Smooth muscle cell (in vitro differentiated cells): Measurements from ENCODE around the gene USH2A. TPM values are rescaled to one million over a fixed set of nuclear protein-coding genes. Genes with fewer than 3 reads are reported as not detected.

ENCODE experiments used
- DNase-seq: peaks from one replicate; lab custom pipeline; 2025; ENCODE audit not compliant: unreplicated experiment; lab: John Stamatoyannopoulos, UW
- H2AFZ ChIP-seq: fragments of 200-600 bp; sonication (generic); 2 replicates; pipeline ENCODE4 v1.6.0; 2016; ENCODE audit warnings: antibody characterized with exemption, low read depth, mild to moderate bottlenecking
- H3F3A ChIP-seq: fragments of 200-600 bp; sonication (generic); 2 replicates; pipeline ENCODE4 v1.6.0; 2017; ENCODE audit warnings: antibody characterized with exemption, low read depth
- H3K27ac ChIP-seq: fragments of 200-600 bp; sonication (generic); 2 replicates; pipeline ENCODE4 v1.5.1; 2016; ENCODE audit warnings: low read depth, mild to moderate bottlenecking
- H3K27me3 ChIP-seq: fragments of 200-600 bp; sonication (generic); 2 replicates; pipeline ENCODE4 v1.6.1; 2016; ENCODE audit warnings: low read depth, mild to moderate bottlenecking
- H3K36me3 ChIP-seq: fragments of 200-600 bp; sonication (generic); 2 replicates; pipeline ENCODE4 v1.5.1; 2016; ENCODE audit warnings: low read depth
- H3K4me1 ChIP-seq: fragments of 200-600 bp; sonication (generic); 2 replicates; pipeline ENCODE4 v1.5.1; 2016; ENCODE audit warnings: low read depth
- H3K4me2 ChIP-seq: fragments of 200-600 bp; sonication (generic); 2 replicates; pipeline ENCODE4 v1.6.0; 2016; ENCODE audit warnings: mild to moderate bottlenecking
- H3K4me3 ChIP-seq: fragments of 200-600 bp; sonication (generic); 2 replicates; pipeline ENCODE4 v1.5.1; 2016; ENCODE audit warnings: mild to moderate bottlenecking
- H3K79me2 ChIP-seq: fragments of 200-600 bp; sonication (generic); 2 replicates; pipeline ENCODE4 v1.6.0; 2016; ENCODE audit warnings: low read depth, mild to moderate bottlenecking
- H3K9ac ChIP-seq: fragments of 200-600 bp; sonication (generic); 2 replicates; pipeline ENCODE4 v1.6.0; 2016; ENCODE audit warnings: low read depth
- H3K9me3 ChIP-seq: fragments of 200-600 bp; sonication (generic); replicated peaks from 2 replicates; pipeline ENCODE4 v1.5.1; 2016; ENCODE audit warnings: low read depth
- H4K20me1 ChIP-seq: fragments of 200-600 bp; sonication (generic); 2 replicates; pipeline ENCODE4 v1.6.0; 2016; ENCODE audit warnings: low read depth
- CTCF ChIP-seq: fragments of 200-600 bp; sonication (generic); IDR thresholded peaks from 2 replicates; pipeline ENCODE4 v1.5.1; 2017; ENCODE audit warnings: borderline replicate concordance, mild to moderate bottlenecking, antibody characterized with exemption; ENCODE audit not compliant: insufficient read depth, poor library complexity, severe bottlenecking
- WGBS: methylation state at CpG from one replicate; pipeline ENCODE4 v1.1.7; 2016; ENCODE audit warnings: low lambda C conversion rate; 5-methylcytosine and 5-hydroxymethylcytosine counted together
- polyA plus RNA-seq: library from polyadenylated mRNA; unstranded; fragments of >200 nt; fragmentation: Nextera tagmentation; extraction: Ambion mirVana; gene quantifications from 2 replicates; pipeline ENCODE4 v1.2.1, GENCODE V29; 2016
- total RNA-seq: library from RNA; depleted of rRNA; stranded (reverse); fragments of >200 nt; gene quantifications from 2 replicates; pipeline ENCODE4 v1.2.3, GENCODE V29; 2014

Gene USH2A
- total and polyA plus RNA-seq, 2 experiments from 2014 or later = under 0.01 TPM; not detected in 1

- Histone ChIP-seq H3K27ac (no peak overlapping the region), H3K9me3 (no peaks in the 10 kb centered on the region), H3K4me2 (no peak overlapping the region), H3K79me2 (no peaks in the 10 kb centered on the region), H3K36me3 (no peaks in the 10 kb centered on the region), H2AFZ (no peak overlapping the region), H3K4me3 (no peak overlapping the region), H3K4me1 (no peaks in the 10 kb centered on the region), H3K9ac (no peak overlapping the region), H3F3A (no peaks in the 10 kb centered on the region), H3K27me3 (no peaks in the 10 kb centered on the region), H4K20me1 (no peaks in the 10 kb centered on the region)
- WGBS = 83% methylated on average over 2 of the region's 2 CpGs
- no peak for TF ChIP-seq CTCF
- no peak for DNase-seq
These were observed 528.0 kb downstream of the USH2A start for GRCh38 chr1:215895276-215895675.

- H3F3A ChIP-seq = no peaks in the 10 kb centered on the region
- no peaks in the 10 kb centered on the region for H3K36me3 ChIP-seq
- DNase-seq = no peak
- no peak overlapping the region for H3K9ac ChIP-seq
- no peak overlapping the region for H3K4me2 ChIP-seq
- H4K20me1 ChIP-seq = no peaks in the 10 kb centered on the region
- H3K9me3 ChIP-seq = no peaks in the 10 kb centered on the region
- WGBS = 83% methylated on average over 4 of the region's 4 CpGs
- no peak for TF ChIP-seq CTCF
- H3K79me2 ChIP-seq = no peaks in the 10 kb centered on the region
- no peak overlapping the region for H3K4me3 ChIP-seq
- H3K27me3 ChIP-seq = no peaks in the 10 kb centered on the region
- no peak overlapping the region for H3K27ac ChIP-seq
- no peaks in the 10 kb centered on the region for H3K4me1 ChIP-seq
- H2AFZ ChIP-seq = no peak overlapping the region
These were observed 528.6 kb downstream of the USH2A start for GRCh38 chr1:215894617-215895016.

GRCh38 chr1:215891266-215892057 lies 531.8 kb downstream of the USH2A start:
- H3F3A ChIP-seq = no peaks in the 10 kb centered on the region
- H4K20me1 ChIP-seq = no peaks in the 10 kb centered on the region
- no peak overlapping the region for H3K9ac ChIP-seq
- H3K9me3 ChIP-seq = no peaks in the 10 kb centered on the region
- no peak for DNase-seq
- no peaks in the 10 kb centered on the region for H3K79me2 ChIP-seq
- no peak overlapping the region for H3K4me2 ChIP-seq
- TF ChIP-seq CTCF = no peak
- H2AFZ ChIP-seq = no peak overlapping the region
- H3K27me3 ChIP-seq = no peaks in the 10 kb centered on the region
- no peaks in the 10 kb centered on the region for H3K4me1 ChIP-seq
- no peak overlapping the region for H3K27ac ChIP-seq
- H3K4me3 ChIP-seq = no peak overlapping the region
- no peaks in the 10 kb centered on the region for H3K36me3 ChIP-seq
- WGBS = 71% methylated on average over 7 of the region's 7 CpGs

GRCh38 chr1:215890438-215890837 lies 532.8 kb downstream of the USH2A start:
- no peak overlapping the region for H3K4me2 ChIP-seq
- 90% methylated on average over 3 of the region's 3 CpGs for WGBS
- H3F3A ChIP-seq = no peaks in the 10 kb centered on the region
- no peaks in the 10 kb centered on the region for H3K27me3 ChIP-seq
- H4K20me1 ChIP-seq = no peaks in the 10 kb centered on the region
- no peaks in the 10 kb centered on the region for H3K4me1 ChIP-seq
- no peak for DNase-seq
- no peak overlapping the region for H3K9ac ChIP-seq
- TF ChIP-seq CTCF = no peak
- no peaks in the 10 kb centered on the region for H3K79me2 ChIP-seq
- H3K9me3 ChIP-seq = no peaks in the 10 kb centered on the region
- no peak overlapping the region for H3K27ac ChIP-seq
- H3K36me3 ChIP-seq = no peaks in the 10 kb centered on the region
- no peak overlapping the region for H2AFZ ChIP-seq
- H3K4me3 ChIP-seq = no peak overlapping the region
